IPS-15b (cell line): ENCODE measurements around the gene GFRA1.
A peak's percentile ranks its signal among the peaks of the same experiment; 100 is the strongest.

Experiments
- H3K27me3 ChIP-seq: one replicate; pipeline ENCODE4 v1.6.1; 2013; ENCODE audit warnings: low read length; ENCODE audit not compliant: control insufficient read depth, insufficient read depth
- H3K36me3 ChIP-seq: one replicate; pipeline ENCODE4 v1.6.1; 2013; ENCODE audit warnings: low read length; ENCODE audit not compliant: control insufficient read depth, insufficient read depth
- H3K4me1 ChIP-seq: one replicate; pipeline ENCODE4 v1.6.1; 2013; ENCODE audit warnings: mild to moderate bottlenecking, low read length; ENCODE audit not compliant: control insufficient read depth, insufficient read depth
- H3K4me3 ChIP-seq: one replicate; pipeline ENCODE4 v1.5.1; 2013; ENCODE audit warnings: low read depth, low read length
- H3K9ac ChIP-seq: one replicate; pipeline ENCODE4 v1.6.1; 2013; ENCODE audit warnings: low read depth, mild to moderate bottlenecking, low read length
- H3K9me3 ChIP-seq: one replicate; pipeline ENCODE4 v1.6.1; 2013; ENCODE audit warnings: mild to moderate bottlenecking, low read length; ENCODE audit not compliant: control insufficient read depth, insufficient read depth

Gene GFRA1

DNA sequence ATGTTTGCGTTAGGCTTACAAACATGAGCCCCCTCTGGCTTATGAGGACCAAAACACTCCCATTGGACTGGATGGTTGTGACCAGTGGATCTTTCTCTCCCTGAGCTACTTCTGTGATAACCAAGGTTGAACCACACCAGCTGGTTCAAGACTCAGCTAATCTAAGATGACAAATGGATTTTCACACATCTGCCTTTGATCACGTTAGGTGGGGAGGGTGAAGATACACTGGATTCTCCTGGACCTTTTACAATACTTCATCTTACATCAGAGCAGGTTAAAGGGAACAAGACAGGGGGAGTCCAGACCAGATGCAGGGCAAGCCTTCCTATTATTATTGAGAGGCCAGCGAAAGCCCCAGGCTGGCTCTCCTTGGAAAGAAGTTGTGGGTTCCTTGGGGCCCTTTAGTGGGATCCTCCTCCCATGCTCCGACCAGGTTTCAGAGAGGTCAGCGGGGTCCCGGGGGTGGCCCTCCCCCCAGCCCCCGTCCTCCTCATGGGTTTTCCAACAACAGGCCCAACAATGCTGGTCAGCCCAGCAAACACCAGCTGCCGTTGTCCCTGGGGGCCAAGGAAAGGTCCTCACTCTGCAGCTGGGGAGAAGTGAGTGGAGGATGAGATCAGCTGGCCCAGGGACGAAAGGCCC, 2.8 kb downstream of the GFRA1 start:
- Histone ChIP-seq H3K27me3 (peaks cover 90% of the 10 kb centered on the region), H3K4me3 (peak overlapping the region; percentile 63), H3K36me3 (no peaks in the 10 kb centered on the region), H3K9ac (no peak overlapping the region), H3K9me3 (no peaks in the 10 kb centered on the region), H3K4me1 (peaks cover 4% of the 10 kb centered on the region)

DNA sequence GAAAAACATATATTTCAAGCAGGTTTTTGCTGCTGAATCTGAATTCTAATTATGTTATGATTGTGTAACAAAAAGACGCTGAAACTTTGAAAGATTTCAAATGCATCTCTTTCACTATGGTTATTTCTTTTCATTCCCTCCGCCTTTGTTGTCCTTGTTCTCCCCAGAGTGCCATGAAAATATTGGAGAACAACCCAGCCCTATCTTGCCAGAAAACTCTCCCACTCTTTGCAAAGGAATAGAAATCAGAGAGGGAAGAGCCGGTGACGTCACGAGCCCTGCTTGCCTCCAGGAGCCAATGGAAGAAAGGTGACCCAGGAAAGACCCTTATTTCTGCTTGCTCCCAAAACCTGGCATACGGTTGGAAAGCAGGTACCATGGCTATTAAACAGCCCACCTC, 3.4 kb downstream of the GFRA1 start:
- Histone ChIP-seq H3K36me3 (no peaks in the 10 kb centered on the region), H3K4me3 (no peak overlapping the region), H3K9me3 (no peaks in the 10 kb centered on the region), H3K27me3 (peaks cover 87% of the 10 kb centered on the region), H3K4me1 (peaks cover 1% of the 10 kb centered on the region), H3K9ac (no peak overlapping the region)

GRCh38 chr10:116268976-116269375, 4.0 kb downstream of the GFRA1 start:
- Histone ChIP-seq H3K4me3 (no peak overlapping the region), H3K4me1 (no peaks in the 10 kb centered on the region), H3K27me3 (peaks cover 84% of the 10 kb centered on the region), H3K9me3 (no peaks in the 10 kb centered on the region), H3K36me3 (no peaks in the 10 kb centered on the region), H3K9ac (no peak overlapping the region)

DNA sequence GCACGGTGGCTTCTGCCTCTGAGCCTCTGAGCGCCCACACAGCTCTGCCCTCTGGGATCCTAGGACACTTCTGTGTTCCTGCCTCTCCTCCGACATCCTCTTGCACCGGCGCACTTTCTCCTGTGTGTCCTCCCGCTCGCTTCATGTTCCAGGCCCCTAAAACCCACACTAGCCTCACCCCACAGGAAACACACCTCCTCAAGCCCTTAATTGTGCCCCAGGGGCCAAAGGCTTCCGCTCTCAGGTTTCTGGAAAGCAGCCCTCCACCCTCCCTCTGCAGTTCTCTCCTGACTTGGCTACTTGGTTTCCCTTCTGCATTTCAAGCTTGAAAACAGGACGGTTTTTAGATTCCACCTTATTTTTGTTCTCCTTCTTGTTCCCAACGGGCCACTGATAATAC, 7.3 kb downstream of the GFRA1 start:
- no peak overlapping the region for H3K4me3 ChIP-seq
- no peaks in the 10 kb centered on the region for H3K9me3 ChIP-seq
- H3K27me3 ChIP-seq: peaks cover 69% of the 10 kb centered on the region
- H3K4me1 ChIP-seq: no peaks in the 10 kb centered on the region
- no peaks in the 10 kb centered on the region for H3K36me3 ChIP-seq
- no peak overlapping the region for H3K9ac ChIP-seq

GRCh38 chr10:116263870-116264655, 8.9 kb downstream of the GFRA1 start:
- Histone ChIP-seq H3K27me3 (peaks cover 52% of the 10 kb centered on the region), H3K36me3 (no peaks in the 10 kb centered on the region), H3K4me1 (no peaks in the 10 kb centered on the region), H3K9ac (no peak overlapping the region), H3K9me3 (no peaks in the 10 kb centered on the region), H3K4me3 (no peak overlapping the region)

- H3K4me1 ChIP-seq: no peaks in the 10 kb centered on the region
- peaks cover 38% of the 10 kb centered on the region for H3K27me3 ChIP-seq
- H3K9ac ChIP-seq: no peak overlapping the region
- H3K36me3 ChIP-seq: no peaks in the 10 kb centered on the region
- H3K9me3 ChIP-seq: no peaks in the 10 kb centered on the region
- H3K4me3 ChIP-seq: no peak overlapping the region
Measured at GRCh38 chr10:116262678-116263077, 10.3 kb downstream of the GFRA1 start.

DNA sequence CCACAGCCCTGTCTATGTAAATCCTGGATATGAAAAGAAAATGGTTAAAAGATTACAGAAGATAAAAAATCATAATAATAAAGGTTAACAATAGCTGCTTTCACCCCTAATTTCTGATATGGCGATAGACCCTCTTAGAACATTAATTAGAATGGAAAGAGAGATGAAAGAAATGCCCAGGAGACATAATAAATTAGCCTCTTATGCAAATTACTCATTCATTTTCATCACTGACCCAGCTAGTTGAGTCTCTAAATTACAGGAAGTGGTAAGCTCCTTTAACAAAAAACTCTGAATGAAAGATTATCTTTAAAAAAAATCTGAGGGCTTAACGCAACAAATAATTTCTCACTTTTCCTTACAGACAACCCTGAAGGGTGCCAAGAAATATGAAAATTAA, 12.4 kb downstream of the GFRA1 start:
- H3K4me3 ChIP-seq: no peak overlapping the region
- H3K9me3 ChIP-seq: no peaks in the 10 kb centered on the region
- peaks cover 4% of the 10 kb centered on the region for H3K4me1 ChIP-seq
- H3K27me3 ChIP-seq: peaks cover 22% of the 10 kb centered on the region
- H3K36me3 ChIP-seq: no peaks in the 10 kb centered on the region
- no peak overlapping the region for H3K9ac ChIP-seq

DNA sequence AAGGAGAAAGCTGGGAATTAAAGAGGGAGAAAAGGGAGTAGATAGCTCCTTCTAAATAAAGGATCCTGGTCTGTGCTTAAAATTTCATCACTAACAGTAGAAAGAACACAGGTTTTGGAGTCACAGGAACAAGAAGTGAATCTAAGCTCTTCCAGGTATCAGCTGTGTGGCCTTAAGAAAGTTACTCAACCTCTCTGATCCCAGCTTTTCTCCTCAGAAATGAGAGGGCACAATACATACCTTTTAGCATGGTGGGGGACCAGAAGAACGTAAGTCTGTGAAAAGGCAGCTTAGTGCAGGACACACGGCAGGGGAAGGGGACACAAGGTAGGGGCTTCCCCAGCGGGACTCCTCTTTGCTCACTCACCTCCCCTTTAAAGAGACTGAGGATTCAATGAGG, 13.4 kb downstream of the GFRA1 start:
- H3K27me3 ChIP-seq: peaks cover 16% of the 10 kb centered on the region
- no peak overlapping the region for H3K4me3 ChIP-seq
- H3K9ac ChIP-seq: no peak overlapping the region
- peaks cover 7% of the 10 kb centered on the region for H3K4me1 ChIP-seq
- H3K36me3 ChIP-seq: no peaks in the 10 kb centered on the region
- H3K9me3 ChIP-seq: no peaks in the 10 kb centered on the region

DNA sequence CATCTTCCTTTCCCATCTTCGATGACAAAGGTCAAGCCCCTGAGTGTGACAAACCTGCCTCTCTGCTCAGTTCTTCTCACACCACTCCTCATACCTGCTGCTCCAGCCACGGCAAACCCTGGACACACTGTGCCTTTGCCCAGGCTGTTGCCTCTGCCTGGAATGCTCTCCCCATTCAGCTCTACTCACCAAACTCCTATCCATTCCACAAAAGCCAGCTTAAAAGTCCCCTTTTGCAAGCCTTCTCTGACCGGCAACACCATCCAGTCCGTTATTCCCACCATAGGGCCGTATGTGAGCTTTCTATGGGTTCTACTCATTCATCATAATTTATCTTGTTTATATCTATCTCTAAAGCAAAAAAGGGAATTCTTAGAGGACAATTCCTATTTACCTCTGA, 15.2 kb downstream of the GFRA1 start:
- Histone ChIP-seq H3K4me3 (no peak overlapping the region), H3K36me3 (no peaks in the 10 kb centered on the region), H3K9me3 (no peaks in the 10 kb centered on the region), H3K4me1 (peaks cover 9% of the 10 kb centered on the region), H3K27me3 (peaks cover 3% of the 10 kb centered on the region), H3K9ac (no peak overlapping the region)

DNA sequence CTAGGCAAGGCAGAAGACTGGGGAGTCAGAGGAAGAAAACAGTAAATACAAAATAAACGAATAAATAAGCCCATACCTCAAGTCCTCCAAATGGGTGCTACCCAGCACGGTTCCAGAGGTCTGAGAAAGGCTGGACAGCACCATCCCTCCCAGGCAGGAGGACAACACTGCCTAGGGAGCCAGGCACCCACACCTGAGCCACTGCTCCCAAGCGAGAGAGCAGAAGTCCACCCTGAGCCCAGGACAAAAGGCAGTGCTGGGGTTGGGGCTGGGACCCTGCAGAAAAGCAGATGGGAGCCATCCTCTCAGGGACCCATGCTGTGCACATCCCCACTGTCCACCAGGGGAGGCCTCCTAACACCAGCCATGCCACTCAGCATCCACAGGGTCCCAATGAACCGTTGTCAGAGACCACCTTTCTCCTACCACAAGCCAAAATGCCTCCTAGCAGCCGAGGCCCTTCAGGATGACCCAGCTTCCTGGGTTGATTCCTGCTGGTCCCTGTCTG, 16.2 kb downstream of the GFRA1 start:
- Histone ChIP-seq H3K9ac (no peak overlapping the region), H3K36me3 (no peaks in the 10 kb centered on the region), H3K4me1 (peaks cover 9% of the 10 kb centered on the region), H3K9me3 (no peaks in the 10 kb centered on the region), H3K27me3 (no peaks in the 10 kb centered on the region), H3K4me3 (no peak overlapping the region)

DNA sequence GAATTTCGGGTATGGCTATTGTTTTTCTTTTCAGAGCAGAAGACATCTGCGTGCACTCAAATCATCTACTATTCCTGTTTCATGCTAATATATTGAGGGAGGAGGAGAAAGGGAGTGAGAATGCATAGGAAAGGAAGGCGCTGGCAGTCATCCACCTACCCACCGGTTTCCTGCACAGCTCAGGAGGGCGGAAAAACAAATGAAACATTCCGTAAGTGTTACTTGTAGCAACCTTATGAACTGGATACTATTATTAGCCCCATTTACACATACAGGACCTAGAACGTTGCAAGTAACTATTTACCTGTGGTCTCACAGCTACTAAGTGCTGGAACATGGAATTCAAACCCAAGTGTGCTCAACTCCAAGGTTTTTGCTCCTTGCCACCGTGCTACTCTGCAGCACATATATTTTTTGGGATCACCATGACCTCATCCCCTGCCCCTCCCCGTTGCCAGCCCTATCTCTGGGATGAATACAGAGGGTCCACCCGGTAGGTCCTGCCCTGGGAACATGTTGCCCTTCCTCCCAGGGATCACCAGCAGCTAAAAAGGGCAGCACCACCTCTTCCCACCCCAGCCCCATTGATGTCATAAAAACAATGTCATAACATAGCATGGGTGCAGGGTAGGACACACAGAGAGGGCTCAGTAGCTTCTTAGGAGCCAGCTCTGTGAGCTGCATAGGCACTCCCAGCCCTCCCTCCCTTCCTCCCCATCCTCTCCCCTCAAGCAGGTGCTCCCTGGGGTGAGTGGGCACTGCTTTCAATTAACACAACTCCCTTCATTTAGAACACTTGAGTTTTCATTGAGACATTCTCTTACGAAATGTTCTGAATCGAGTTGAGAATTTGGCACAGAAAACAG, 16.9 kb downstream of the GFRA1 start:
- Histone ChIP-seq H3K4me1 (peaks cover 9% of the 10 kb centered on the region), H3K9me3 (no peaks in the 10 kb centered on the region), H3K9ac (no peak overlapping the region), H3K27me3 (no peaks in the 10 kb centered on the region), H3K4me3 (no peak overlapping the region), H3K36me3 (no peaks in the 10 kb centered on the region)
